GM18517 (cell line): Measurements from ENCODE around the gene GALR3.
A peak's percentile ranks its signal among the peaks of the same experiment; 100 is the strongest.

Source experiments
- ATAC-seq: cut with Tn5 transposase; IDR thresholded peaks from one replicate; pipeline ENCODE4 v1.9.1; 2021; ENCODE audit warnings: mild to moderate bottlenecking, moderate library complexity; ENCODE audit not compliant: unreplicated experiment

The GALR3 gene

GRCh38 chr22:37822079-37822833 is 926 bp upstream of the GALR3 start:
- ATAC-seq = no peak

- ATAC-seq = no peak
These were observed 1.8 kb downstream of the GALR3 start for GRCh38 chr22:37824674-37825641.

- ATAC-seq = no peak
These were observed 3.9 kb downstream of the GALR3 start for GRCh38 chr22:37827056-37827455.

GRCh38 chr22:37830093-37830842 is 7.1 kb downstream of the GALR3 start:
- no peak for ATAC-seq

GRCh38 chr22:37831472-37831871 is 8.3 kb downstream of the GALR3 start:
- no peak for ATAC-seq

- no peak for ATAC-seq
These were observed 9.1 kb downstream of the GALR3 start for GRCh38 chr22:37832022-37832857.

GRCh38 chr22:37842015-37842793 is 19.0 kb downstream of the GALR3 start:
- ATAC-seq = no peak

GRCh38 chr22:37843741-37844089 is 20.5 kb downstream of the GALR3 start:
- ATAC-seq = peak; percentile 36

- no peak for ATAC-seq
These were observed 21.7 kb downstream of the GALR3 start for GRCh38 chr22:37844904-37845329.

- no peak for ATAC-seq
These were observed 23.3 kb downstream of the GALR3 start for GRCh38 chr22:37846433-37846832.

- no peak for ATAC-seq
These were observed 25.5 kb downstream of the GALR3 start for GRCh38 chr22:37848587-37849088.

- ATAC-seq = peak; percentile 63
These were observed 26.0 kb downstream of the GALR3 start, which contains the start of gene EIF3L for GRCh38 chr22:37849089-37849751. Gene EIF3L, plus strand, starts transcription at chr22:37849419. Its CDS starts 31 bp downstream, at chr22:37849450.

GRCh38 chr22:37850801-37851200 is 27.6 kb downstream of the GALR3 start:
- no peak for ATAC-seq

GRCh38 chr22:37852418-37852817 is 29.2 kb downstream of the GALR3 start:
- no peak for ATAC-seq

- ATAC-seq = no peak
These were observed 31.8 kb downstream of the GALR3 start for GRCh38 chr22:37854946-37855345.

GRCh38 chr22:37855462-37855861 is 32.3 kb downstream of the GALR3 start:
- no peak for ATAC-seq

GRCh38 chr22:37860796-37861421 is 37.7 kb downstream of the GALR3 start:
- ATAC-seq = no peak
